ENCODE results near the gene PDZRN3. TPM values are rescaled to one million over a fixed set of nuclear protein-coding genes. Genes with fewer than 3 reads are reported as not detected.

The PDZRN3 gene
- total RNA-seq, 1 experiment from 2014 or later: not detected

- ATAC-seq: no peak
- no peak overlapping the region for H3K27ac ChIP-seq (ENCODE audit: low read length)
- no peaks in the 10 kb centered on the region for H3K4me1 ChIP-seq (ENCODE audit: control insufficient read depth, insufficient read depth, low read length)
- DNase-seq (ENCODE audit: low read depth, low spot score): no peak
- no peaks in the 10 kb centered on the region for H3K27me3 ChIP-seq (ENCODE audit: control insufficient read depth, insufficient read depth, low read length)
- no TSS peak for BruUV-seq (replicated peaks)
- H3K36me3 ChIP-seq (ENCODE audit: control insufficient read depth, insufficient read depth, low read length): no peaks in the 10 kb centered on the region
- ChIA-PET POLR2A (no interaction called here), CTCF (no interaction called here)
- no peaks in the 10 kb centered on the region for H3K9me3 ChIP-seq (ENCODE audit: control insufficient read depth, insufficient read depth, low read depth, low read length)
- TF ChIP-seq SIN3A (IDR thresholded peaks at IDR 0.05; ENCODE audit: borderline replicate concordance, insufficient read depth, low read depth, low read length): no peak
- TF ChIP-seq TCF7L2 (IDR thresholded peaks at IDR 0.05; ENCODE audit: low read depth, low read length): no peak
- TF ChIP-seq REST (IDR thresholded peaks at IDR 0.05; ENCODE audit: insufficient read depth in 1 of 2, low read depth in 2 of 2, low read length in 1 of 2): no peak
- TF ChIP-seq POLR2AphosphoS5 (IDR thresholded peaks at IDR 0.05; ENCODE audit: low read depth, low read length): no peak
- no peak for TF ChIP-seq CTCF (IDR thresholded peaks at IDR 0.05)
- no peak overlapping the region for H3K4me3 ChIP-seq (ENCODE audit: low read depth in 2 of 2, low read length in 2 of 2)
- in situ Hi-C loops (cut with HindIII; ENCODE audit: low pct_unique_long_range_greater_than_20kb, low sequenced_read_pairs): no loop called here
- intact Hi-C loops (cut with micrococcal nuclease; ENCODE audit: unreplicated experiment): no loop called here
Observed at GRCh38 chr3:73633453-73633852, 8.7 kb upstream of the PDZRN3 start.

GRCh38 chr3:73626106-73626505 is 1.4 kb upstream of the PDZRN3 start:
- TF ChIP-seq TCF7L2 (IDR thresholded peaks at IDR 0.05; ENCODE audit: low read depth, low read length) (no peak), SIN3A (IDR thresholded peaks at IDR 0.05; ENCODE audit: borderline replicate concordance, insufficient read depth, low read depth, low read length) (no peak), POLR2AphosphoS5 (IDR thresholded peaks at IDR 0.05; ENCODE audit: low read depth, low read length) (no peak)
- H3K4me3 ChIP-seq (ENCODE audit: low read depth in 2 of 2, low read length in 2 of 2): no peak overlapping the region
- no peaks in the 10 kb centered on the region for H3K36me3 ChIP-seq (ENCODE audit: control insufficient read depth, insufficient read depth, low read length)
- ChIA-PET CTCF (no interaction called here), POLR2A (no interaction called here)
- in situ Hi-C loops (cut with HindIII; ENCODE audit: low pct_unique_long_range_greater_than_20kb, low sequenced_read_pairs) (no loop called here), intact Hi-C loops (cut with micrococcal nuclease; ENCODE audit: unreplicated experiment) (no loop called here)
- no peaks in the 10 kb centered on the region for H3K9me3 ChIP-seq (ENCODE audit: control insufficient read depth, insufficient read depth, low read depth, low read length)
- no peak for DNase-seq (ENCODE audit: low read depth, low spot score)
- no peak for ATAC-seq
- H3K27me3 ChIP-seq (ENCODE audit: control insufficient read depth, insufficient read depth, low read length): no peaks in the 10 kb centered on the region
- no peaks in the 10 kb centered on the region for H3K4me1 ChIP-seq (ENCODE audit: control insufficient read depth, insufficient read depth, low read length)
- H3K27ac ChIP-seq (ENCODE audit: low read length): no peak overlapping the region
- BruUV-seq (replicated peaks): no TSS peak

- no peak for ATAC-seq
- in situ Hi-C loops (cut with HindIII; ENCODE audit: low pct_unique_long_range_greater_than_20kb, low sequenced_read_pairs) (no loop called here), intact Hi-C loops (cut with micrococcal nuclease; ENCODE audit: unreplicated experiment) (no loop called here)
- H3K4me1 ChIP-seq (ENCODE audit: control insufficient read depth, insufficient read depth, low read length): no peaks in the 10 kb centered on the region
- H3K9me3 ChIP-seq (ENCODE audit: control insufficient read depth, insufficient read depth, low read depth, low read length): no peaks in the 10 kb centered on the region
- POLR2A ChIA-PET: no interaction called here
- no peaks in the 10 kb centered on the region for H3K36me3 ChIP-seq (ENCODE audit: control insufficient read depth, insufficient read depth, low read length)
- H3K4me3 ChIP-seq (ENCODE audit: low read depth in 2 of 2, low read length in 2 of 2): peak overlapping the region in 1 of 2 experiments; percentile 33; a peak in 1 of 4 replicates
- BruUV-seq (replicated peaks): no TSS peak
- DNase-seq (ENCODE audit: low read depth, low spot score): no peak
- no peak for TF ChIP-seq SIN3A (IDR thresholded peaks at IDR 0.05; ENCODE audit: borderline replicate concordance, insufficient read depth, low read depth, low read length)
- CTCF ChIA-PET: no interaction called here
- H3K27ac ChIP-seq (ENCODE audit: low read length): no peak overlapping the region
- H3K27me3 ChIP-seq (ENCODE audit: control insufficient read depth, insufficient read depth, low read length): no peaks in the 10 kb centered on the region
Observed at GRCh38 chr3:73624017-73624820, 522 bp downstream of the PDZRN3 start.
